Activated naive CD8-positive, alpha-beta T cell treated with anti-CD3 and anti-CD28 coated beads for 36 hours (primary cell): ENCODE measurements around the gene CALN1. TPM values are rescaled to one million over a fixed set of nuclear protein-coding genes. Genes with fewer than 3 reads are reported as not detected.
"Not testable (repeated sequence)": the region's sequence is repeated elsewhere in the genome, so short reads cannot be mapped to it uniquely, and the experiment has no call there.

Source experiments
- DNase-seq: peaks from one replicate; pipeline ENCODE4 v3.0.0; 2021
- H3K27ac Mint-ChIP-seq: one replicate; pipeline ENCODE4 v1.8.0; 2022; ENCODE audit warnings: mild to moderate bottlenecking, moderate library complexity, mixed read lengths
- H3K27me3 Mint-ChIP-seq: one replicate; pipeline ENCODE4 v1.8.0; 2022; ENCODE audit warnings: mild to moderate bottlenecking, mixed read lengths
- H3K36me3 Mint-ChIP-seq: one replicate; pipeline ENCODE4 v1.8.0; 2021; ENCODE audit warnings: mild to moderate bottlenecking, mixed read lengths
- H3K4me1 Mint-ChIP-seq: one replicate; pipeline ENCODE4 v1.8.0; 2021; ENCODE audit warnings: mixed read lengths
- H3K4me3 Mint-ChIP-seq: one replicate; pipeline ENCODE4 v1.8.0; 2022; ENCODE audit warnings: mild to moderate bottlenecking, moderate library complexity, mixed read lengths
- H3K9me3 Mint-ChIP-seq: one replicate; pipeline ENCODE4 v1.8.0; 2022; ENCODE audit warnings: mixed read lengths
- total RNA-seq, 2 experiments: library from RNA; stranded (reverse); gene quantifications; one replicate each; pipeline ENCODE4 v1.2.3, GENCODE V29; 2021

CALN1 gene
- total RNA-seq, 2 experiments from 2014 or later = not detected

DNA sequence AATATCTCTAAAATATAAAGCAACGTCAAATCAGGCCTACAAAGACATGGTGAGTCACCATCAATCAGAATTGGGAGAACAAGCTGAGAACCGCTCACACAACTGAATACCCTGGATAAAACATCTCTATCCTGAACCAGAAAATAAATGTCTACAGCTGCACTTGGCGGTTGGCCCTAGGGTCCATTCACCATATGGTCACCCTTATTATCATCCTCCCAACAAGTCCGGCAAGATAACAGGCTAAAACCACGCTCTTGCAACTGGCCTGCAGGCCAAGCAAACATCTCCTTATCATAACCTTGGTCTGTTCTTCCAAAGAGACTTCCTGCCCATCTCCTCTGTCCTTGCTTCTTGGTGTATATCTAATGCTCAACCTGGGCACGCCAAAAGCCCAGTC is 310.7 kb downstream of the CALN1 start:
- no peak for DNase-seq
- Mint-ChIP-seq H3K27ac (no peak overlapping the region), H3K9me3 (peaks cover 9% of the 10 kb centered on the region), H3K4me1 (no peaks in the 10 kb centered on the region), H3K4me3 (no peak overlapping the region), H3K27me3 (no peaks in the 10 kb centered on the region), H3K36me3 (no peaks in the 10 kb centered on the region)

DNA sequence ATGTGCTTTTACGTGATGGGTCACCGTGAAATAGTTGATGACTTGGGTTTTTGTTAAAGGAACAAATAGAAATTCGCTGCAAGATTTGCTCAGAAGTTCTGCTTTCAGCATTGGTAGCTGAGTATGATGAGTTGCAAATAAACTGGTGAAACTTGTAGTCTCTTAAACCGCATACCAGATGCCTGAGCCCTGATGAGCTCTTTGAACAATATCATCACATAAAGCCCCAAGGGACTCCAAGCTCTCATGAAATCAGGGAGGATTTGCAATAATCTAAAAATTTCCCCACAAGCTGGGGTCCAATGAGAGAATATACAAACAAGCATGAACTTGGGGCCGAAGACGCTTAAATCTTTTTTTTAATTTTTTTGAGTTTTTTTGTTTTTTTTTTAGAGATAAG is 312.4 kb downstream of the CALN1 start:
- Mint-ChIP-seq H3K4me3 (no peak overlapping the region), H3K9me3 (peaks cover 3% of the 10 kb centered on the region), H3K27ac (no peak overlapping the region), H3K4me1 (no peaks in the 10 kb centered on the region), H3K36me3 (no peaks in the 10 kb centered on the region), H3K27me3 (no peaks in the 10 kb centered on the region)
- no peak for DNase-seq

DNA sequence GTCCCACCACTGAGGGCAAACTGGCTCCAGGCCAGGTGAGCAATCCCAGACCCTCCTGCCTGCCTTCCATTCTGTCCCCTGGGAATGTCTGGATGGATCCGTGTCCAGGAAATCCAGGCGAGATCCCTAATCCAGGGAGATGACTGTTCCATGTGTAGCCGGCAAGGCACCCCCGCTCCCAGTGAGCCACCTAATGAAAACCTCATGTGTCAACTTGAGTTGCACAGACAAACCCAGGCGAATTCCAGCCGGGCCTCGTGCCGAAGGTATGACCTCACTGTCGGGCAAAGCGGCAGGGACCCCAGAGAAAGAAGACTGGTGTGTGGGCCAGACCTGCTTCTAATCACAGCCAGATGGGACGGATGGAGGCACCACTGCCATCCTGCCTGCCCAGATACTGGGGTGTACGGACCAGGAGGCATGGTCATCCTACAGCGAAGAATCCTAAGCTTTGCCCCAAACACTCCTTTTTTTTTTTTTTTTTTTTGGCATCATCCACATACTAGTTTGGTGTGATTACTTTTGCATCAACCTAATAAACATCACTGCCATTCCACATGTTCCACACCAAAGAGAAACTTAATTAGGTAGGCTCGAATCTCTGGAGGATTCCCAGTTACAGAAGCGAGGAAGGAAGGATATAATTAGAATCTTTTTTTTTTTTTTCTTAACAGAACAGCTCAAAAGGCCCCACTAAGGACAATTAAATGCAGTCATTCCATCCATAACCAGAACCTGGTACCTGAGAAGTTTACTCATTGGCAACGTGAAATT is 313.1 kb downstream of the CALN1 start:
- H3K27me3 Mint-ChIP-seq = no peaks in the 10 kb centered on the region
- no peaks in the 10 kb centered on the region for H3K4me1 Mint-ChIP-seq
- no peaks in the 10 kb centered on the region for H3K36me3 Mint-ChIP-seq
- H3K4me3 Mint-ChIP-seq = no peak overlapping the region
- H3K9me3 Mint-ChIP-seq = peaks cover 3% of the 10 kb centered on the region
- no peak for DNase-seq
- no peak overlapping the region for H3K27ac Mint-ChIP-seq

DNA sequence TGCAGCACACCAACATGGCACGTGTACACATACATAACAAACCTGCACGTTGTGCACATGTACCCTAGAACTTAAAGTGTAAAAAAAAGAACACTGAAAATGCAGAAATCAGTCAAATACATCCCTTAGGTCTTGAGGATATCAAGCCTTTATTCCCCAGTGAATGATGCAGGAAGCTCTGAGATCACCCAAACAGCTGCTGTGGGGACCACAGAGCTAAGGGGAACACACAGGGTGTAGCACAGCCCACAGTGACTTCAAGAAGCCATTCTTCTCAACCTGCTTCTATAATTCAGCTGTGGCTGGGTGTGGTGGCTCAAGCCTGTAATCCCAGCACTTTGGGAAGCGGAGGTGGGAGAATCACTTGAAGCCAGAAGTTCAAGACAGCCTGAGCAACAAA is 314.9 kb downstream of the CALN1 start:
- Mint-ChIP-seq H3K4me1 (no peaks in the 10 kb centered on the region), H3K4me3 (no peak overlapping the region), H3K9me3 (no peaks in the 10 kb centered on the region), H3K36me3 (no peaks in the 10 kb centered on the region), H3K27ac (no peak overlapping the region), H3K27me3 (no peaks in the 10 kb centered on the region)
- DNase-seq = no peak

DNA sequence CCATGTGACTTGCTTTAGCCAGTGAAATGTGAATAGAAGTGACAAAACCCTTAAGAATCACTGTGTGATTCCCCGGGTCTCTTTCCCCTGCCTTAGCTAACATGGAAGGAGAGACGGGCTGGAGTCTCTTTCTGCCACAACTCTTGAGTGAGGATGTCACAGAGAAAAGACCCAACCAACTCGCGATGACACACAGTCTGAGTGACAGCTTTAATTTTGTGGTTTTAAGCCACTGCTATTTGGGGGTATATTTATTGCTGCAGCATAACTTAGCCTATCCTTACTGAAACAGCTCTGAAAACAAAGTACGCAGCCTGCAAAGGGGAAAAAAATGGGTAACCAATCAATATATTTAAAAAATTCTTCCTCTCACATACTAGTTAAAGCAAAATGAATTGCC is 319.4 kb downstream of the CALN1 start:
- Mint-ChIP-seq H3K36me3 (no peaks in the 10 kb centered on the region), H3K4me3 (no peak overlapping the region), H3K27ac (no peak overlapping the region), H3K4me1 (no peaks in the 10 kb centered on the region), H3K27me3 (no peaks in the 10 kb centered on the region), H3K9me3 (no peaks in the 10 kb centered on the region)
- DNase-seq = no peak

DNA sequence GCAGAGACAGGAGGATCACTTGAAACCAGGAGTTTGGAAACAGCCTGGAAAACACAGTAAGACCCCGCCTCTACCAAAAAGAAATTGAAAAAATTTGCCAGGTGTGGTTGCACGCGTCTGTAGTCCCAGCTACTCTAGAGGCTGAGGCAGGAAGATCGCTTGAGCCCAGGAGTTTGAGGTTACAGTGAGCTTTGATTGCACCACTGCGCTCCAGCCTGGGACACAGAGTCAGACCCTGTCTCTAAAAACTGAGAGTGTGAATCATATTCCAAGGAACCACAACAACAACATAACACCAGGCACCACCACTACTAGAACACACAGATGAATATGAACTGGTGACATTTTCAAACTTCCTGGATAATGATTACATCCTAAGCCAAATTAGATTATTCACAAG is 324.2 kb downstream of the CALN1 start:
- H3K27me3 Mint-ChIP-seq = no peaks in the 10 kb centered on the region
- no peaks in the 10 kb centered on the region for H3K36me3 Mint-ChIP-seq
- H3K9me3 Mint-ChIP-seq = no peaks in the 10 kb centered on the region
- no peak overlapping the region for H3K4me3 Mint-ChIP-seq
- H3K27ac Mint-ChIP-seq = no peak overlapping the region
- no peak for DNase-seq
- H3K4me1 Mint-ChIP-seq = no peaks in the 10 kb centered on the region

DNA sequence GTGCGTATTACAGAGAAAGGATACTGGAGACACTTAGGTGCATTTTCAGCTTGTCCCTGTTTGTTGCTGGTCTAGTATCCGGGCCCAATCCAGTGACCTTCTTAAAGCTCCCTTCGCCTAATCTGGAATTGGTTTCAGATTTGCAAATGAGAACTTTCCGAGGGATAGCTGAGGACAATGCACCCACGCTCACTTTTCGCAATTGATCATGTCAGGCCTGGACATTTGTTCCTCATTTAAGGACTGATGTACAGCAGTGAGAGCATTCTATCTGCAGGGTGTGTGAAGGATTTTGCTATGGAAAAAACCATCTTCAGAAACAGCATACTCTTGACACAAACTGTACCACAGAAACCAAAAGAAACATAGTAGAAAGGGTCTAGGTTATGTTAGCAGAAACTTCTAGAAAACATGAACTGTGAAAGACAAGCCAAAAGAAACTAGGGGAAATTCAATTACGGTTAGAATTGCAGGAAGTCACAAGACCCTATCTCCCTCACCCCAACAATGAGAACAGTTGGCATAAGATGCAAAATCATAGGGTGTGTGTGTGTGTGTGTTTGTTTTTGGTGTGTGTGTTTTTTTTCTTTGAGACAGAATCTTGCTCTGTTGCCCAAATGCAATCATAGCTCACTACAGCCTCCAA is 331.1 kb downstream of the CALN1 start:
- no peak overlapping the region for H3K4me3 Mint-ChIP-seq
- H3K4me1 Mint-ChIP-seq = no peaks in the 10 kb centered on the region
- H3K27me3 Mint-ChIP-seq = no peaks in the 10 kb centered on the region
- no peak for DNase-seq
- H3K36me3 Mint-ChIP-seq = no peaks in the 10 kb centered on the region
- H3K27ac Mint-ChIP-seq = no peak overlapping the region
- H3K9me3 Mint-ChIP-seq = no peaks in the 10 kb centered on the region

DNA sequence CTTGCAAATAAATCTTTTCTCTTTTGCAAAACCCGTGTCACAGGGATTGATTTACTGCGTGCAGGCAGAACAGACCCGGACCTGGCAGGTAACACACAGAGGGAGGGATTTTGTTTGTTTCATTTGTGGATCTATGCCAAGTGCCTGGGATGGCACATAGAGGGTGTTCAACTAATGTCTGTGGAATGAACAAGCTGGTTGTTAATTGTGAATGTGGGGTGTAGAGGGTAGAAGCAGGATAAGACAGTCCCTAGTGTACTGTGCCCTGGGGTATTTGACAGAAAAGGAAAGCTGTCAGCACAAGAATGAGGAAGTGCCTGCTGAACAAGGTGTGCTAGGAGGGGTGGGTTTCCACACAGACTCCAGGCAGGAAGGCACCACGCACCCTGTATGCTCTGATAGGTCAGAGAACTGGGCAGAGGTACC is 331.8 kb downstream of the CALN1 start:
- no peaks in the 10 kb centered on the region for H3K36me3 Mint-ChIP-seq
- H3K4me1 Mint-ChIP-seq = no peaks in the 10 kb centered on the region
- no peak overlapping the region for H3K27ac Mint-ChIP-seq
- H3K4me3 Mint-ChIP-seq = no peak overlapping the region
- DNase-seq = no peak
- H3K9me3 Mint-ChIP-seq = no peaks in the 10 kb centered on the region
- no peaks in the 10 kb centered on the region for H3K27me3 Mint-ChIP-seq

DNA sequence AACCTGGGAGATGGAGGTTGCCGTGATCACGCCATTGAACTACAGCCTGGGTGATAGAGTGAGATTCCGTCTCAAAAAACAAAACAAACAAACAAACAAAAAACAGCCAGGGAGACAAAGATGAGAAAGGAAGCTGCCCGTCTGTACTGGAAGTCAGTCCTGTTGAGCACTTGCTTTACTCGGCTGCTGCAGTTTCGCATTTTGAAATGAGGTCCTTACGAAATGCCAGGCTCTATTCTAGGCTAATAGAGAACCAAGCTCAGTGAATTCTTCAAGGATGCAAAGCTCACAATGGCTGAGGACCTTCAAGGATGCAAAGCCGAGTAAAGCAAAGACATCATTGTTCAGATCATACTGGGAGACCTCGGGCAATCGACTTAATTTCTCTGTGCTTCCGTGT is 333.3 kb downstream of the CALN1 start:
- no peaks in the 10 kb centered on the region for H3K4me1 Mint-ChIP-seq
- no peaks in the 10 kb centered on the region for H3K36me3 Mint-ChIP-seq
- DNase-seq = no peak
- H3K27me3 Mint-ChIP-seq = no peaks in the 10 kb centered on the region
- no peak overlapping the region for H3K27ac Mint-ChIP-seq
- H3K4me3 Mint-ChIP-seq = no peak overlapping the region
- H3K9me3 Mint-ChIP-seq = peaks cover 1% of the 10 kb centered on the region

DNA sequence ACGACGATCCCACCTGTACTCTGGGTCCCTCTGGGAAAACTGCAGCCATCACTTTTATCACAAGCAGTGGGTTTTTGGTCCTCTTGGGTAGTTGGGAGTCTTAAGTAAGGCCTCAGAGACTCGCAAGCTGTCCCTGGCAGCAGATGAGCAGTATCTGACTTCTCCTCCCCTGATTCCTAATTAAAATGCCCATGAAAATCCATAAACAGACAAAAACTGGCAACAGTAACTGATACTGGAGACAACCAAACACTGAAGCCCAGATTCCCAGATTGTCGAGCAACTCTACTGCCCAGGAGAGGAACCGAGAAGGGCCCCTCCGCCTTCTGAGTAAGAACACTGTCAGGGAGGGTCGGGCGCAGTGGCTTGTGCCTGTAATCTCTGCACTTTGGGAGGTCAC is 333.8 kb downstream of the CALN1 start:
- peaks cover 5% of the 10 kb centered on the region for H3K9me3 Mint-ChIP-seq
- DNase-seq = no peak
- H3K27me3 Mint-ChIP-seq = no peaks in the 10 kb centered on the region
- H3K36me3 Mint-ChIP-seq = no peaks in the 10 kb centered on the region
- H3K27ac Mint-ChIP-seq = no peak overlapping the region
- no peak overlapping the region for H3K4me3 Mint-ChIP-seq
- H3K4me1 Mint-ChIP-seq = no peaks in the 10 kb centered on the region

DNA sequence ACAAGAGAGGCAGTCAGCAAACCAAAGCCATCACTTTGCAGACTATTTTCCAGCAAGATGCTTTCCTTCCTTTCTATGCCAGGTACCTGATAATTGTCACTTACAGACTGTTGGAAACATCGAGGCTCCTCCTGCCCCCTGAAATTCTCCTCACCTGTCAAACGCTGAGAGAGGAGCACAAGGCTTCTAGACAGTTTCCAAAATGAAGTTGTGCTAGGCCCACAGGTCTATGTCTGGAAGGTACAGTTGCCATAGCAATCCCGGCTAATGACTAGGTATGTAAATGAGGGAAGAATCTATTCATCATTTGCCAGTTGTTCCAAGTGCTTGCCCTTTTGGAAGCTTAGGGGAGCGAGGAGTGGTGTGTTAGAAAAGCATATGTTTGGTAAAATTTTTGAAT is 334.4 kb downstream of the CALN1 start:
- Mint-ChIP-seq H3K27me3 (no peaks in the 10 kb centered on the region), H3K9me3 (peaks cover 8% of the 10 kb centered on the region), H3K4me1 (no peaks in the 10 kb centered on the region), H3K4me3 (no peak overlapping the region), H3K27ac (no peak overlapping the region), H3K36me3 (no peaks in the 10 kb centered on the region)
- DNase-seq = no peak

DNA sequence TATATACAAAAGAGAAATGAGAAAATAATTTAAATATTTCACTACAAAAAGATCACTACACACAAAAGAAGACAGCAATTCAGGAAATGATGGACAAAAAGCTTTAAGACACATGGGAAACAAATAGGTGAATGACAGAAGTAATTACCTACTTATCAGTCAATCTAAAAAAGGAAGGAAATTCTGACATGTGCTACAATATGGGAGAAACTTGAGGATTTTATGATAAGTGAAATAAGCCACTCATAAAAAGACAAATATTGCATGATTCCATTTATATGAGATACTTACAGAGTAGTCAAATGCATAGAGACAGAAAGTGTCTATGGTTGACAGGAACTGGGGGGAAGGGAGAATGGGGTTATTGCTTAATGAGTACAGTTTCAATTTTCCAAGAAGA is 339.2 kb downstream of the CALN1 start:
- Mint-ChIP-seq H3K9me3 (peaks cover 19% of the 10 kb centered on the region), H3K36me3 (no peaks in the 10 kb centered on the region), H3K4me1 (no peaks in the 10 kb centered on the region), H3K27ac (no peak overlapping the region), H3K27me3 (no peaks in the 10 kb centered on the region), H3K4me3 (no peak overlapping the region)
- DNase-seq = no peak

DNA sequence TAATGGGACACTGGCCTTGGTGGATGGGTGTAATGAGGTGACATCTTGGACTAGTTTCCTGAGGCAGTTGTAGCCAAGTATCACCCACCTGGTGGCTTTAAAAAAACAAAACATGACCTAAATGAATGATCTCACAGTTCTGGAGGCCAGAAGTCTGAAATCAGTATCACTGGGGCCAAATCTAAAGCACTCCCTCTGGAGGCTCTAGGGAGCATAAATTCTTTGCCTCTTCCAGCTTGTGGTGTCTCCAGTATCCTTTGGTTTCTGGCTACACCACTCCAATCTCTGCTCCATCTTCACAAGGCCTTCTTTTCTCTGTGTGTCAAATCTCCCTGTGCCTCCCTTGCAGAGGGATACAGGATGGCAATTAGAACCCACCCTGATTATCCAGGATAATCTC is 342.9 kb downstream of the CALN1 start:
- Mint-ChIP-seq H3K36me3 (no peaks in the 10 kb centered on the region), H3K9me3 (peaks cover 21% of the 10 kb centered on the region), H3K4me3 (no peak overlapping the region), H3K4me1 (no peaks in the 10 kb centered on the region), H3K27ac (no peak overlapping the region), H3K27me3 (no peaks in the 10 kb centered on the region)
- DNase-seq = no peak

DNA sequence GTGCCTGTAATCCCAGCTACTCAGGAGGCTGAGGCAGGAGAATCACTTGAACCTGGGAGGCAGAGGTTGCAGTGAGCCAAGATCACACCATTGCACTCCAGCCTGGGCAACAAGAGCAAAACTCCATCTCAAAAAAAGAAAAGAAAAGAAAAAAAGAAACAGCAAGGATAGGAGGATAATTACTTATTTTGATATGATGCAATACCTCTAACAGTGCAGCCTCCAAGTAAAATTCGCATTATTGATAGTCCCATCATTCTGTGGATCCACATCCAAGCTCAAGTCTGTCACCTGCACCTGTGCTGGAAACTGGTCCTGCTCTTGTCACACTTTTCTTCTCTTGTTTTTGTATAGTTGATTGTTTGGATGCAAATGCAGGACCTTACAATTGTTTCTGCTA is 346.4 kb downstream of the CALN1 start:
- not testable (repeated sequence) for H3K27me3 Mint-ChIP-seq, H3K4me3 Mint-ChIP-seq, DNase-seq, H3K27ac Mint-ChIP-seq, H3K4me1 Mint-ChIP-seq, H3K9me3 Mint-ChIP-seq, H3K36me3 Mint-ChIP-seq

DNA sequence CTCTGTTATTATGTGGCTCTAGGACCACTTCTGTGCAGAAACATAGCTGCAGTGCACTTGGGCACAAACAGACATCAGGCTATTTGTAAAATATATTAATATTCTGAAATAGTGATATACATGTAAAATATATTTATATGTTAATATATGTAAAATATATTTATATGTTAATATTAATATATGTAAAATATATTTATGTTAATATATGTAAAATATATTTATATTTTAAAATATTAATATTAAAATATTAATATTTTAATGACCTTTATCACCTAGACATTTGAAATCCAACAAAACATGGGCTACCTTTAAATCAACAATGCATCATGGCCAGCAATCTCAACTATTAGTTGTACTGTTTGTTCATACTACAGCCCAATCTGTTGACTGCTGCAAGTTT is 347.2 kb downstream of the CALN1 start:
- no peak for DNase-seq
- H3K36me3 Mint-ChIP-seq = no peaks in the 10 kb centered on the region
- no peaks in the 10 kb centered on the region for H3K27me3 Mint-ChIP-seq
- H3K4me1 Mint-ChIP-seq = no peaks in the 10 kb centered on the region
- H3K27ac Mint-ChIP-seq = no peak overlapping the region
- H3K4me3 Mint-ChIP-seq = no peak overlapping the region
- H3K9me3 Mint-ChIP-seq = peaks cover 3% of the 10 kb centered on the region

DNA sequence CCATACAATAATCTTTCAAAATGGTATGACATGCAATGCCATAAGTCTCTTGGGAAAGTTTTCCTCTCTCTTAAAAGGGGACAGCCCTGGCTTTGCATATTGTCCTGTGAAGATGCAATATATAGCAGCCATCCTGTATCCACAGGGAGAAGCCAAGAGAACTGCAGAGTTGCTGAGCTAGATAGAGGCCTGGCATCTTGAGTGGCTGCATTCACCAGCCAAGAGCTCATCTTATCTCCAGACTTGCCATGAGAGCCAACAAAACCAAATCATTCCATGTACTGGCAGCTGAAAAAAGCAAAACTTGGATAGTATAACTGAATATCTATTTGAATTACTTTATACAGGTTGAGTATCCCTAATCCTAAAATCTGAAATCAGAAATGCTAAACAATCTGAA is 348.8 kb downstream of the CALN1 start:
- DNase-seq = no peak
- Mint-ChIP-seq H3K27ac (no peak overlapping the region), H3K9me3 (peaks cover 3% of the 10 kb centered on the region), H3K4me3 (no peak overlapping the region), H3K27me3 (no peaks in the 10 kb centered on the region), H3K36me3 (no peaks in the 10 kb centered on the region), H3K4me1 (no peaks in the 10 kb centered on the region)
